Keratinocyte (primary cell): ENCODE data around the gene IGFL1.
"Not testable (repeated sequence)": the region's sequence is repeated elsewhere in the genome, so short reads cannot be mapped to it uniquely, and the experiment has no call there.

Experiments
- EZH2 ChIP-seq: IDR thresholded peaks from one replicate; pipeline ENCODE4 v1.6.1; 2012; ENCODE audit warnings: inconsistent platforms, mild to moderate bottlenecking, low read length, moderate library complexity
- TF ChIP-seq, protein P1 (sequence below), 3 experiments: IDR thresholded peaks in 1 of 3; conservative IDR thresholded peaks in 1 of 3; optimal IDR thresholded peaks in 1 of 3; 2 replicates in 2 of 3; 3 replicates in 1 of 3; pipeline versions ENCODE3 to v1.5.1; 2011; ENCODE audit warnings: low read length in 3 of 3, mild to moderate bottlenecking in 3 of 3, moderate library complexity in 2 of 3, control low read depth in 1 of 3, inconsistent platforms in 1 of 3; ENCODE audit not compliant: insufficient read depth in 2 of 3; ENCODE audit errors: extremely low read depth in 1 of 3

DNA sequence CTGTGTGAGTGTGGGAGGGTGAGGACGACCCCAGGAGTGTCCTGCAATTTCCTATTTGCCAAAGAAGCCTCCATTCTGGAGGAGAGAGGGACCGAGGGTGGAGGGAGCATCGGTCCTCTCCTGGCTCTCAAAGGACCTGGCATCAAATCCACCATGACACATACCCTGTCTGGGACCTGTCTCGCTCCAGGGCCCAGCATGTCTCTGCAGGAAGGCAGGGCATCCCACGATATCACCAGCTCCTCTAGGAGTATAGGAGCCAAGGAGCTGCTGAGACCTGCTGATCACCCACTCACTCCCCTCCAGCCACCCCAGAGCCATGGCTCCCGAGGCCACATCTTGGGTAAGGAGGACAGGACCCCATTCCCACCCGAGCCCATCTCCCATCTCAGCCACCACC, 33.6 kb upstream of the IGFL1 start:
- TF ChIP-seq, protein P1, sequence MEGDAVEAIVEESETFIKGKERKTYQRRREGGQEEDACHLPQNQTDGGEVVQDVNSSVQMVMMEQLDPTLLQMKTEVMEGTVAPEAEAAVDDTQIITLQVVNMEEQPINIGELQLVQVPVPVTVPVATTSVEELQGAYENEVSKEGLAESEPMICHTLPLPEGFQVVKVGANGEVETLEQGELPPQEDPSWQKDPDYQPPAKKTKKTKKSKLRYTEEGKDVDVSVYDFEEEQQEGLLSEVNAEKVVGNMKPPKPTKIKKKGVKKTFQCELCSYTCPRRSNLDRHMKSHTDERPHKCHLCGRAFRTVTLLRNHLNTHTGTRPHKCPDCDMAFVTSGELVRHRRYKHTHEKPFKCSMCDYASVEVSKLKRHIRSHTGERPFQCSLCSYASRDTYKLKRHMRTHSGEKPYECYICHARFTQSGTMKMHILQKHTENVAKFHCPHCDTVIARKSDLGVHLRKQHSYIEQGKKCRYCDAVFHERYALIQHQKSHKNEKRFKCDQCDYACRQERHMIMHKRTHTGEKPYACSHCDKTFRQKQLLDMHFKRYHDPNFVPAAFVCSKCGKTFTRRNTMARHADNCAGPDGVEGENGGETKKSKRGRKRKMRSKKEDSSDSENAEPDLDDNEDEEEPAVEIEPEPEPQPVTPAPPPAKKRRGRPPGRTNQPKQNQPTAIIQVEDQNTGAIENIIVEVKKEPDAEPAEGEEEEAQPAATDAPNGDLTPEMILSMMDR (optimal IDR thresholded peaks at IDR 0.05 in 1 of 3, IDR thresholded peaks at IDR 0.05 in 1 of 3, conservative IDR thresholded peaks at IDR 0.05 in 1 of 3; ENCODE audit: extremely low read depth in 1 of 3, insufficient read depth in 2 of 3, low read length in 3 of 3) = not testable (repeated sequence)
- not testable (repeated sequence) for TF ChIP-seq EZH2
